ENCODE measurements around the gene WBP2. TPM values are rescaled to one million over a fixed set of nuclear protein-coding genes. Genes with fewer than 3 reads are reported as not detected.
"Not testable (repeated sequence)": the region's sequence is repeated elsewhere in the genome, so short reads cannot be mapped to it uniquely, and the experiment has no call there.

WBP2 gene
- total and polyA plus RNA-seq, 2 experiments from 2014 or later: 29.0 to 129 TPM

DNA sequence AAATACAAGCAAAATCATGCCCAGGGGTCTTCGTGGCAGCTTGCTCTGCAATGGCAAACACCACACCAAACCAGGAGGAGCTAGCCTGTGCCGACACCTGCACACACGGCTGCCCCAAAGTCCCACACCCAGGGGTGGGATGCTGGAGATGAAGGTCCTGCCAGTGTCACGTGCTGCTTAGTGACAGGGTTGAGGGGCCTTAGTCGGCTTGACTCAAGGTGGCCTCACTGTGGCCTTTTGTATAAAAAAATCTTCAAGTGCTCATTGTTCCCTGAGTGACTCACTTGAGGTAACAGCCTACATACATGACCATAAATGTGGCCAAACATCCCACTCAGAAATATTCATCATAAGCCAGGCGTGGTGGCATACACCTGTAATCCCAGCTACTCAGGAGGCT lies 34.3 kb upstream of the WBP2 start:
- Histone ChIP-seq H3K79me2 (no peaks in the 10 kb centered on the region), H3K4me2 (no peak overlapping the region), H2AFZ (no peak overlapping the region), H3K9me3 (ENCODE audit: low read depth) (no peaks in the 10 kb centered on the region), H3K27me3 (no peaks in the 10 kb centered on the region), H3K4me3 (no peak overlapping the region), H4K20me1 (ENCODE audit: insufficient read depth, poor library complexity, severe bottlenecking) (no peaks in the 10 kb centered on the region), H3K36me3 (replicated peaks; ENCODE audit: insufficient read depth, low read depth) (no peaks in the 10 kb centered on the region), H3K9me2 (replicated peaks; ENCODE audit: insufficient read depth) (no peaks in the 10 kb centered on the region), H3K27ac (no peak overlapping the region), H3K4me1 (ENCODE audit: insufficient read depth) (no peaks in the 10 kb centered on the region)
- no peak for DNase-seq (ENCODE audit: low spot score)
- TF ChIP-seq EZH2phosphoT487 (IDR thresholded peaks at IDR 0.05; ENCODE audit: low read depth, severe bottlenecking, unreplicated experiment) (no peak), EZH2 (IDR thresholded peaks at IDR 0.05; ENCODE audit: borderline replicate concordance) (no peak)
- TF ChIP-seq, protein P1, sequence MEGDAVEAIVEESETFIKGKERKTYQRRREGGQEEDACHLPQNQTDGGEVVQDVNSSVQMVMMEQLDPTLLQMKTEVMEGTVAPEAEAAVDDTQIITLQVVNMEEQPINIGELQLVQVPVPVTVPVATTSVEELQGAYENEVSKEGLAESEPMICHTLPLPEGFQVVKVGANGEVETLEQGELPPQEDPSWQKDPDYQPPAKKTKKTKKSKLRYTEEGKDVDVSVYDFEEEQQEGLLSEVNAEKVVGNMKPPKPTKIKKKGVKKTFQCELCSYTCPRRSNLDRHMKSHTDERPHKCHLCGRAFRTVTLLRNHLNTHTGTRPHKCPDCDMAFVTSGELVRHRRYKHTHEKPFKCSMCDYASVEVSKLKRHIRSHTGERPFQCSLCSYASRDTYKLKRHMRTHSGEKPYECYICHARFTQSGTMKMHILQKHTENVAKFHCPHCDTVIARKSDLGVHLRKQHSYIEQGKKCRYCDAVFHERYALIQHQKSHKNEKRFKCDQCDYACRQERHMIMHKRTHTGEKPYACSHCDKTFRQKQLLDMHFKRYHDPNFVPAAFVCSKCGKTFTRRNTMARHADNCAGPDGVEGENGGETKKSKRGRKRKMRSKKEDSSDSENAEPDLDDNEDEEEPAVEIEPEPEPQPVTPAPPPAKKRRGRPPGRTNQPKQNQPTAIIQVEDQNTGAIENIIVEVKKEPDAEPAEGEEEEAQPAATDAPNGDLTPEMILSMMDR (IDR thresholded peaks at IDR 0.05; ENCODE audit: poor library complexity): no peak
- WGBS (ENCODE audit: low lambda C conversion rate, missing lambda C conversion rate): 85% methylated on average over 6 of the region's 6 CpGs

DNA sequence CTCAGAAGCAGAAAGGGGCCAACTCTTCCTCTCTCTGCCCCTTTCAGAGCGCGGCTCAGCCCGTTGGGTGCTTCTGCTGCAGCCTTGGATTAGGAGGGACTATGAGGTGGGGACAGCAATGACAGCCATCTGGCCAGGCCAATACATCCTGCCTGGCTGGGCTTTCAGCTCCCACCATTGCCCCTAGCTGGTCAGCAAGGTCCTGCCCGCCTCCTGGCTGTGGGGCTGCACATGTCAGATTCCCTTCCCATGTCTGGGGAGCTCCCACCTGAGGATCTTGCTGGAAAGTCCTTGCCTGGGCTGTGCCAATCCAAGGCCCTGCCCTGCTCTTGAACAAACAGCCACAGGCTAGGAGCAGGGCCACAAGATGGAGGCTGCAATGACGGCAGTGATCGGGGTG lies 33.3 kb upstream of the WBP2 start:
- 84% methylated on average over 6 of the region's 6 CpGs for WGBS (ENCODE audit: low lambda C conversion rate, missing lambda C conversion rate)
- H3K4me1 ChIP-seq (ENCODE audit: insufficient read depth): no peaks in the 10 kb centered on the region
- no peaks in the 10 kb centered on the region for H3K27me3 ChIP-seq
- H3K4me2 ChIP-seq: no peak overlapping the region
- TF ChIP-seq EZH2 (IDR thresholded peaks at IDR 0.05; ENCODE audit: borderline replicate concordance): no peak
- TF ChIP-seq, protein P1 (IDR thresholded peaks at IDR 0.05; ENCODE audit: poor library complexity): no peak
- no peak for TF ChIP-seq EZH2phosphoT487 (IDR thresholded peaks at IDR 0.05; ENCODE audit: low read depth, severe bottlenecking, unreplicated experiment)
- DNase-seq (ENCODE audit: low spot score): no peak
- no peaks in the 10 kb centered on the region for H3K79me2 ChIP-seq
- no peaks in the 10 kb centered on the region for H3K36me3 ChIP-seq (replicated peaks; ENCODE audit: insufficient read depth, low read depth)
- no peaks in the 10 kb centered on the region for H3K9me2 ChIP-seq (replicated peaks; ENCODE audit: insufficient read depth)
- H3K9me3 ChIP-seq (ENCODE audit: low read depth): no peaks in the 10 kb centered on the region
- no peak overlapping the region for H3K27ac ChIP-seq
- H2AFZ ChIP-seq: no peak overlapping the region
- H4K20me1 ChIP-seq (ENCODE audit: insufficient read depth, poor library complexity, severe bottlenecking): no peaks in the 10 kb centered on the region
- no peak overlapping the region for H3K4me3 ChIP-seq

DNA sequence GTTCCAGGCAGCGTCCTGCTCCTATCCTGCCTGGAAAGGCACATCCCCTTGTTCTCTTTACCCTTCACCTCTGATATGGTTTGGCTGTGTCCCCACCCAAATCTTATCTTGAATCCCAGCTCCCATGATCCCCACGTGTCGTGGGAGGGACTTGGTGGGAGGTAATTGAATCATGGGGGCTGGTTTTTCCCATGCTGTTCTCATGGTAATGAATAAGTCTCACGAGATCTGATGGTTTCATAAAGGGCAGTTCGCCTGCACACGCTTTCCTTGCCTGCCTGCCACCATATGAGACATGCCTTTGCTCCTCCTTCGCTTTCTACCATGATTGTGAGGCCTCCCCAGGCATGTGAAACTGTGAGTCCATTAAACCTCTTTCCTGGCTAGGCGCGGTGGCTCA lies 30.7 kb upstream of the WBP2 start:
- 87% methylated on average over 9 of the region's 9 CpGs for WGBS (ENCODE audit: low lambda C conversion rate, missing lambda C conversion rate)
- DNase-seq (ENCODE audit: low spot score): not testable (repeated sequence)

DNA sequence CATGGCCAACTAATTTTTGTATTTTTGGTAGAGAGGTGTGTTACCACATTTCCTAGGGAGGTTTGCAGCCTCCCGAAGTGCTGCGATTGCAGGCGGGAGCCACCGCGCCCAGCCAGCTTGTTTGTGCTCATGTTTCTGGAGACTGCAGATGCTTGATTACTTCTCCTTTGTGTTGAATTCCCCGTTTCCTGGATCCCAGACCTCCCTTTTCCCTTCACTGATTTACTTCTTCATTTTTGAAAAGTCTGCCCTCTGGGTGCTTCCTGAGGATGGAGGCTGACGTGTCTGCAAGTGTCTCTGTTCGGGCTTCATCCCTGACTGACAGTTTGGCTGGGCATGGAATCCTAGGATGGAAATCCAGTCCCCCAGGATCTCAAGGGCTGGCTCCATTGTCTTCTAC lies 30.3 kb upstream of the WBP2 start:
- no peak for DNase-seq (ENCODE audit: low spot score)
- Histone ChIP-seq H3K4me2 (no peak overlapping the region), H3K9me3 (ENCODE audit: low read depth) (no peaks in the 10 kb centered on the region), H3K27me3 (no peaks in the 10 kb centered on the region), H3K4me3 (no peak overlapping the region), H2AFZ (no peak overlapping the region), H3K4me1 (ENCODE audit: insufficient read depth) (no peaks in the 10 kb centered on the region), H4K20me1 (ENCODE audit: insufficient read depth, poor library complexity, severe bottlenecking) (no peaks in the 10 kb centered on the region), H3K79me2 (no peaks in the 10 kb centered on the region), H3K9me2 (replicated peaks; ENCODE audit: insufficient read depth) (no peaks in the 10 kb centered on the region), H3K36me3 (replicated peaks; ENCODE audit: insufficient read depth, low read depth) (no peaks in the 10 kb centered on the region), H3K27ac (no peak overlapping the region)
- WGBS (ENCODE audit: low lambda C conversion rate, missing lambda C conversion rate): 91% methylated on average over 8 of the region's 8 CpGs
- TF ChIP-seq EZH2phosphoT487 (IDR thresholded peaks at IDR 0.05; ENCODE audit: low read depth, severe bottlenecking, unreplicated experiment) (no peak), EZH2 (IDR thresholded peaks at IDR 0.05; ENCODE audit: borderline replicate concordance) (no peak)
- TF ChIP-seq, protein P1 (IDR thresholded peaks at IDR 0.05; ENCODE audit: poor library complexity): no peak

More for the DNA sequence above, 30.7 kb upstream of the WBP2 start:
- not testable (repeated sequence) for H3K4me2 ChIP-seq; H3K27me3 ChIP-seq; H3K36me3 ChIP-seq (replicated peaks; ENCODE audit: insufficient read depth, low read depth); H3K4me1 ChIP-seq (ENCODE audit: insufficient read depth); H3K9me3 ChIP-seq (ENCODE audit: low read depth); H3K4me3 ChIP-seq; H2AFZ ChIP-seq; H3K9me2 ChIP-seq (replicated peaks; ENCODE audit: insufficient read depth); H3K27ac ChIP-seq; H4K20me1 ChIP-seq (ENCODE audit: insufficient read depth, poor library complexity, severe bottlenecking); H3K79me2 ChIP-seq

Data from hepatocyte (in vitro differentiated cells).